Neural cell (in vitro differentiated cells): ENCODE measurements around the gene CAMK1D. TPM values are rescaled to one million over a fixed set of nuclear protein-coding genes. Genes with fewer than 3 reads are reported as not detected.

Experiments used
- H2AFZ ChIP-seq: fragments of 200-600, 300-800 bp; sonication (generic), shearing (Covaris generic); 2 replicates; pipeline ENCODE4 v1.6.0; 2014; ENCODE audit warnings: low read depth, mild to moderate bottlenecking, antibody characterized with exemption, low read length, moderate library complexity
- H3F3A ChIP-seq: fragments of 200-600 bp; shearing (Covaris generic); 2 replicates; pipeline ENCODE4 v1.6.1; 2016; ENCODE audit warnings: mild to moderate bottlenecking, moderate library complexity, mixed read lengths, antibody characterized with exemption, low read length; ENCODE audit not compliant: insufficient read depth, poor library complexity, severe bottlenecking
- H3K27ac ChIP-seq: fragments of 200-600, 300-800 bp; sonication (generic), shearing (Covaris generic); 2 replicates; pipeline ENCODE4 v1.5.1; 2014; ENCODE audit warnings: mild to moderate bottlenecking, low read length, moderate library complexity
- H3K27me3 ChIP-seq: fragments of 300-800, 200-600 bp; sonication (generic), shearing (Covaris generic); 2 replicates; pipeline ENCODE4 v1.6.0; 2014; ENCODE audit warnings: mild to moderate bottlenecking, low read depth, low read length, moderate library complexity; ENCODE audit not compliant: insufficient read depth
- H3K36me3 ChIP-seq: fragments of 300-800, 200-600 bp; sonication (generic), shearing (Covaris generic); 2 replicates; pipeline ENCODE4 v1.5.1; 2014; ENCODE audit warnings: mild to moderate bottlenecking, antibody characterized with exemption, low read length, moderate library complexity; ENCODE audit not compliant: insufficient read depth
- H3K4me2 ChIP-seq: fragments of 300-800, 200-600 bp; sonication (generic), shearing (Covaris generic); 2 replicates; pipeline ENCODE4 v1.6.0; 2014; ENCODE audit warnings: mild to moderate bottlenecking, low read length
- H3K4me3 ChIP-seq: fragments of 300-800, 200-600 bp; sonication (generic), shearing (Covaris generic); 2 replicates; pipeline ENCODE4 v1.5.1; 2014; ENCODE audit warnings: mild to moderate bottlenecking, low read length, moderate library complexity
- H3K79me2 ChIP-seq: fragments of 200-600 bp; shearing (Covaris generic); replicated peaks from 2 replicates; pipeline ENCODE4 v1.6.0; 2014; ENCODE audit warnings: mild to moderate bottlenecking, low read length, moderate library complexity; ENCODE audit not compliant: insufficient read depth
- H3K9ac ChIP-seq: fragments of 300-800, 200-600 bp; sonication (generic), shearing (Covaris generic); 2 replicates; pipeline ENCODE4 v1.6.1; 2016; ENCODE audit warnings: mild to moderate bottlenecking, low read length, mixed read lengths
- H3K9me2 ChIP-seq: fragments of 200-600 bp; shearing (Covaris generic); 2 replicates; pipeline ENCODE4 v1.6.1; 2016; ENCODE audit warnings: mild to moderate bottlenecking, low read length, mixed read lengths; ENCODE audit not compliant: insufficient read depth
- H3K9me3 ChIP-seq: fragments of 200-600, 300-800 bp; sonication (generic), shearing (Covaris generic); 2 replicates; pipeline ENCODE4 v1.6.1; 2016; ENCODE audit warnings: mild to moderate bottlenecking, mixed run types, low read length, moderate library complexity, mixed read lengths
- H4K20me1 ChIP-seq: fragments of 200-600 bp; shearing (Covaris generic); 2 replicates; pipeline ENCODE4 v1.6.1; 2016; ENCODE audit warnings: mild to moderate bottlenecking, mixed run types; ENCODE audit not compliant: insufficient read depth
- CTCF ChIP-seq: fragments of 450-650 bp; IDR thresholded peaks from 2 replicates; pipeline ENCODE4 v1.5.1; 2014; ENCODE audit warnings: antibody characterized with exemption, mild to moderate bottlenecking, moderate library complexity; ENCODE audit not compliant: poor library complexity, severe bottlenecking
- EP300 ChIP-seq: fragments of 450-650 bp; conservative IDR thresholded peaks from 2 replicates; pipeline ENCODE4 v1.6.1; 2014; ENCODE audit warnings: antibody characterized with exemption, mild to moderate bottlenecking, moderate library complexity; ENCODE audit not compliant: poor library complexity, severe bottlenecking
- EZH2 ChIP-seq: fragments of 200-600, 300-800 bp; shearing (Covaris generic), sonication (generic); IDR thresholded peaks from 2 replicates; pipeline ENCODE4 v1.6.1; 2014; ENCODE audit warnings: antibody characterized with exemption, low read length, borderline replicate concordance, mild to moderate bottlenecking; ENCODE audit not compliant: insufficient read depth, poor library complexity, severe bottlenecking
- MXI1 ChIP-seq: fragments of 450-650 bp; conservative IDR thresholded peaks from 2 replicates; pipeline ENCODE4 v1.6.1; 2014; ENCODE audit warnings: antibody characterized with exemption, mild to moderate bottlenecking; ENCODE audit not compliant: poor library complexity, severe bottlenecking
- RAD21 ChIP-seq: fragments of 450-650 bp; conservative IDR thresholded peaks from 2 replicates; pipeline ENCODE4 v1.6.1; 2014; ENCODE audit warnings: antibody characterized with exemption, mild to moderate bottlenecking, moderate library complexity
- SMC3 ChIP-seq: fragments of 450-650 bp; conservative IDR thresholded peaks from 2 replicates; pipeline ENCODE4 v1.6.1; 2014; ENCODE audit warnings: antibody characterized with exemption, mild to moderate bottlenecking, moderate library complexity; ENCODE audit not compliant: poor library complexity
- TAF1 ChIP-seq: IDR thresholded peaks from 2 replicates; pipeline ENCODE4 v1.6.1; 2012; ENCODE audit warnings: low read depth
- polyA plus RNA-seq: library from polyadenylated mRNA; depleted of rRNA; stranded (reverse); fragments of >200 nt; gene quantifications from 2 replicates; pipeline ENCODE4 v1.2.3, GENCODE V29; 2014

The CAMK1D gene
- polyA plus RNA-seq, 1 donor from 2014 or later, result 13.8 TPM

DNA sequence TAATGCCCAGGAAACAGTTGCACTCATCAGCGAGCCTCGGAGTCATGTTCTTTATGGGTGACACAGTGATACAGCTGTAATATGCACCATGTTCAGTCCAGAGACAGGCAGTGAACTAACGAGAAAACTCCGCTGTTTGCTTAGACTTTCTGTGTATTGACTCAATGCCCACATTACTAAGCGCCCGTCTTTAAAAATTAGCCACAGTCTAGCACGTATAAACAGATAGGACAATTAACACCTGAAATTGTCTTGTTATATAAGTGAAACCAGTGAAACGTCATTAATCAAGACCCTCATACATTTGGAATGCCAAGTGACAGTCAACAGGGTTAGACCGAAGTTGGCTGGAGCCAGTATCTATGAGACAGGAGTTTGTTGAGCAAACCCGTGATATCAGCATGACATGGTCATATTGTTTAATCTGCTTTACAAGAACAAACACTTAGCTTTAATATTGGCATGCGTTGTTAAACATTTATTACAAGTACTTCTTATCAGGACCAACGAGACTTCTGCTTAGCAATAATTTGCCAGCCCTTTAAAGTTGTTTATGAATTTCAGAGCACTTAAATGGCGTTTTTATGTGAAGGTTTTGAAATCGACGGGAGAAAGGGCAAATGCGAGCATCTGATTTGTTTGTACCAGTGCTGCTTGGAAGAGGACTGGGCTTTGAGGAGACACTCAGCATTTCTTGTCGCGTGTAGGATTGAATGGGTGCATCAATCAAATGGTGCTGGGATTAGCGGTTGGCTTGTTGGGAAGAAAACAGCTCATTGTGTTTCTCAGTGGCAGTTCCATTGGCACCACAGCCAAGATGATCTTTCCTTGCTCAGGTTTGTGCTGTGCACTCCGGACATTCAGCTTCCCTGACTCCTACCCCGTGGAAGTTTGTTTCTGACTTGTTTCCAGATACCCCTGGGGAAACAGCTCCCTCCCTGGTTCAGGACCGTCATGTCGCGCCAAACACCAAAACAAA lies 56.3 kb downstream of the CAMK1D start:
- Histone ChIP-seq H3K27ac (no peak overlapping the region), H3K9me2 (no peaks in the 10 kb centered on the region), H3F3A (no peaks in the 10 kb centered on the region), H3K9me3 (no peaks in the 10 kb centered on the region), H3K79me2 (peaks cover 3% of the 10 kb centered on the region), H3K4me2 (no peak overlapping the region), H2AFZ (no peak overlapping the region), H3K27me3 (no peaks in the 10 kb centered on the region), H3K36me3 (no peaks in the 10 kb centered on the region), H3K4me3 (no peak overlapping the region), H4K20me1 (no peaks in the 10 kb centered on the region), H3K9ac (no peak overlapping the region)
- no peak for TF ChIP-seq SMC3
- no peak for TF ChIP-seq TAF1

DNA sequence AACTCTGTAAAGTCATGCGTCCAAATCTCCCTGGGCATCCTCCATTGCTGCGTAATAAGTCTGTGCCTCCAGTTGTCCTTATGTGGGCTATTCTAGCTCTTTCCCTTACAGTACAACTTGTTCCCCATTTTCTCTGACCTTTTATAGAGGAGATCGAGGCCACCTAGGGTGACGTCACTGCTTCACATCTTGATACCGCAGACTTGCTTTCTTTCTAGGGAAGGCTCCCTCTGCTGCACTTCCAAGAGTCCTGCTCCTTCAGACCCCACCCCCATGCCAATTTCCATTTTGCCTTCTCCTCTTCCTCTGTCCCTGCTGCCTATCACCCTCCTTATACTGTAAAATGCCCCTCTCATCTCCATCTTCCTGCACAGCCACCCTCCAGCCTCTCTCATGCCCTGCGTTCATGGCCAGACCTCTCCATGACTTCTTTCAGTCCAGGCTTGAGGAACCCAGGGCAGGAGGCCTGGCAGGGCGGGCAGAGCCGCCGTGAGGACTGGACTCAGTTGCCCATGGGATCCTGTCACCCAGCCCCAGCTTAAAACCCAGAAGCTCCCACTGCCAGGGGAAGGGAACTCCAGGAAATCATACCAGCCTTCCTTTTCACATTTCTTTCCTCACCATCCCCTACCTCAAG lies 57.5 kb downstream of the CAMK1D start:
- no peaks in the 10 kb centered on the region for H3K27me3 ChIP-seq
- H3K36me3 ChIP-seq, result no peaks in the 10 kb centered on the region
- no peaks in the 10 kb centered on the region for H3K79me2 ChIP-seq
- H2AFZ ChIP-seq, result no peak overlapping the region
- H3K9me3 ChIP-seq, result no peaks in the 10 kb centered on the region
- no peaks in the 10 kb centered on the region for H4K20me1 ChIP-seq
- H3K9ac ChIP-seq, result no peak overlapping the region
- no peak overlapping the region for H3K4me2 ChIP-seq
- TF ChIP-seq TAF1 (no peak), CTCF (no peak), MXI1 (no peak), RAD21 (no peak)
- no peak overlapping the region for H3K4me3 ChIP-seq
- no peak overlapping the region for H3K27ac ChIP-seq
- H3K9me2 ChIP-seq, result no peaks in the 10 kb centered on the region
- H3F3A ChIP-seq, result no peaks in the 10 kb centered on the region

DNA sequence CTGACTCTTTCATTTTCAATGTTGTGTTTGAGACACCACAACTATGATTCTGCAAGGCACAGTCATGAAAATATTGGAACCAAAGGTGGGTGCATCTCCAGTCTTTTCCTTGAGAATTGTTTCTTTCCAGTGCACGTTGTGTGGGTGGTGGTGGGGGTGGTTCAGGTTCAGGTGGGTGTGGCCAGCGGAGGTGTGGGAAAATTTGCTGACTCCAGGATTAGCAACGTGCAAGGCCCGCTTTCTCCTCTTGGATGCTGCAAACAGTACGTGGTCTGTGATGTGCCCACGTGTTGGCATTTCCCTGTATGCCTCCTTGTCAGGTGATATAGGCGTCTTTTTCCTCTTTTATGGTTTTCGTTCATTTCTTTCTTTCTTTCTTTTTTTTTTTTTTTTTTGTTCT lies 59.1 kb downstream of the CAMK1D start:
- no peak overlapping the region for H2AFZ ChIP-seq
- no peak overlapping the region for H3K4me2 ChIP-seq
- no peaks in the 10 kb centered on the region for H3F3A ChIP-seq
- TF ChIP-seq RAD21, result no peak
- TF ChIP-seq CTCF, result no peak
- no peak for TF ChIP-seq EP300
- no peak for TF ChIP-seq EZH2
- no peak for TF ChIP-seq TAF1
- no peaks in the 10 kb centered on the region for H3K9me2 ChIP-seq
- peaks cover 2% of the 10 kb centered on the region for H3K79me2 ChIP-seq
- H3K9ac ChIP-seq, result no peak overlapping the region
- no peaks in the 10 kb centered on the region for H3K27me3 ChIP-seq
- no peak overlapping the region for H3K27ac ChIP-seq
- no peaks in the 10 kb centered on the region for H3K9me3 ChIP-seq
- H3K36me3 ChIP-seq, result no peaks in the 10 kb centered on the region
- no peaks in the 10 kb centered on the region for H4K20me1 ChIP-seq
- H3K4me3 ChIP-seq, result no peak overlapping the region
